ENCODE measurements around the gene PFDN4.

Gene PFDN4

GRCh38 chr20:54207743-54208547 lies at the start of gene PFDN4:
TSS of gene PFDN4 (plus strand) at chr20:54208087. CDS start at chr20:54208101, 14 bp downstream.
- peak; percentile 35 for DNase-seq

DNA sequence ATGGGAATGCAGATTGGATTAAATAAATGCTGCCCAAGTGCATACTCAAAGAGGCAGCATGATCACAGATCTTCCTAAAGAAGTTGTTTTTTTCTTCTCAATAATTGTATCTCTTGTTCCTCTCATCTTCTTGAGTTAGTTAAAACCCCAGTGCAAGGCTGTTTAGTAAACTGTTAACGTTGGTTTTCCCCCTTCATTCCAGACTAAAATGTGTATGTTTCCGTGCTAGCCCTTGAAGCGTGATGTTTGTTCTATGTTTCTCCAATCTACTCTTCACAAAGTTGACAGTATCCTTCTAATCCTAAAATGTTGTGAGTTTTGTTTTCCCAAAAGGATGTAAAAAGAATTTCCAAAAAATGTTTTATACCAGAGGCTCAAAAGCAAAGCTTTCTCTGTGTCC lies 49.7 kb upstream of the PFDN4 start:
- DNase-seq: no peak

DNA sequence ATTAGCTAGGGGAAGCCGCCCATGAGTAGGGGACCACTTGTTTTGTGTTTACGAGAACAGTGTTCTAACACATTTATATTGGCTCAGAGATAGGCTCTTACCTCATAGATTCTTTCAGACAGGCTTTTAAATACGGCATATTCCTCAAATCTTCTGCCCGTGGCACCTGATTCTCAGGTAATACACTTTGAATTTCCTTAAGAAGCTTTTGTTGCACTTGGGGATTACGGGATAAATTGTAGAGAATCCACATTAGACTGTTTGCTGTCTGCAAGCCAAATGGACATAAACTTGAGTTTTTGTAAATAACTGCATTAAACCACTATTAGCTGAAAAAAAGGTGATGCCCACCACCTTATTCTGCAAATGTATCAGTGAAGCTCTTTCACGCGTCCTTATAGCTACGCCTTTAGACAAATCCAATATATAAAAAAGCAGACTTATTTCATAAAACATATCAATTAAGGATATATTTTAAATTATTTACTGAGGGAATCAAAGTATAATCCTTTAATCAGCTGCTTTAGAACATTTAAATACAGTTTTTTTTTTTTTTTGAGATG lies 49.0 kb upstream of the PFDN4 start:
- no peak for DNase-seq

GRCh38 chr20:54160065-54161007 lies 47.6 kb upstream of the PFDN4 start:
- no peak for DNase-seq

DNA sequence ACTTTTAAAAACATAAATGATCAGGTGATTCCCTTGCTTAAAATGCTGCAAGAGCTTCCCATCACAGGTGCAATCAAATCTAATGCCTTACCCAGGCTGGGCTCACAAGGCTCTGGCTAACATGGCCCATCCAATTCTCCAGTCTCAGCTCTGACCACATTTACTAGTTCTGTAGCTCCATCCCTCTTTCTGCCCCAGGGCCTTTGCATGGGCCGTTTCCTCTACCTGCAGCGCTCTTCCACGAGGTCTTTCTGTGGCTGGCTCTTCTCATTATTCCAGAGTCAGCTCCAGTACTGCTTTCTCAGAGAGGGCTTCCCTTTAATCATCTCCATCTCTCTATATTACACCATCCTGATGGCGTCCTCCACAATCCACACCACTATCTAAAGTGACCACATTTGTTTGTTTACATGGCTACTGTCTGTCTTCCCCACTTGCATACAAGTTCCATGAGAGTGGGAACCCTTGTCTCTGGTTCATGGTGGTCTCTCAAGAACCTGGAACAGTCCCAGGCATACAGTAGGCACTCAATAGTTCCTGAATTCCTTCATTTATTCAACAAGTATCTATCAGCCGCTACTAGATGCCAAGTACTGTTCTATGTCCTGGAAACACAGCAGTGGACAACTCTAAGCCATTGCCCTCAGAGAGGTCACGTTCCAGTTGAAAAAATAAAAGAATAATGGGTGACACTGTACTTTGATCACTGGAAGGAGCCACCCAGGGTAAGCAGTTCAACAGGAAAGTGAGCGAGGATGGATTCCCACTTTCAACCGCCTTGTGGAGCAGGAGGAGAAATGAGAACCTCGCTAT lies 46.7 kb upstream of the PFDN4 start:
- no peak for DNase-seq

GRCh38 chr20:54161821-54162149 lies 46.1 kb upstream of the PFDN4 start:
- DNase-seq: no peak

DNA sequence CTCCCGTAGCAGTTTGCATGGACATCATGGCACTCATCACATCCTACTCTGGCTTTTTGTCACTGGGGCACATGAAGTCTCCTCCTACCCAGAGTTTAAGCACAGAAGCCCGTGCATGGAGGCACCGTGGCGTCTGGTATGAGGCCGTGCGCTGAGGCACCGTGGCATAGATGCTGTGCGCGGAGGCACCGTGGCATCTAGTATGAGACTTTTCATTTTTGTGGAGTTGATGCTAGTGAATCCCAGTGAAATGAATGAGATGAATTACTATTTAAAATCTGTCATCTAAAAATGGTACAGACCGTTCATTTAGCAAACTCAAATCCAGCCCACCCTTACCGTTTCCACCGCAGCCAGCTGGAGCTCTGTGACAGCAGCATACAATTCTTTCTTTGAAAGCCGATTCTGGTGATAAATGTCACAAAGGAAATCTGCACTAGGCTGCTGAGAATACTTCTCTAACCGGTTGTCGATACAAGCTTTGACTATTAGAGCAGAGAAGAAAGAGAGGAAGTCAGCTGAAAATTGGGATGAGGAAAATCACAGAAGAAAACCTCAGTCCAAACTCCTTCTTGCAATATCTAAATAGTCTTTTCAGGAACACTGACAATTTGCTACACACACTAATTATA lies 45.4 kb upstream of the PFDN4 start:
- DNase-seq: no peak

DNA sequence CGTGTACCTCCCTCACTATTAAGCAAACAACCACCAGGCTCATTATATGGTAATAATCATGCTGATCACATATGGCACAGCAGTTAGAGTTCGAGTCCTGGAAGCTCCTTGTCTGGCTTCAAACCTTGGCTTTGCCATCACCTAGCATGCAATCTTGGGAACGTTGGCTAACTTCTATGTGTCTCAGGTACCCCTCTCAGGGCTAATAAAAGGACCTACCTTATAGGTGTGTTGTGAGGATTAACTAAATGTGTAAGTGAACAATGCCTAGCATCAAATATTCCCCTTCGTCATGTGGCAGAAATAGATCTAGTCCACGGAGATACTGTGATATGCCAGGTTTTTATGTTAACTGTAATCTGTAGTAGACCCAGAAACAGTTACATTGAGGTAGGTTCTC lies 44.5 kb upstream of the PFDN4 start:
- no peak for DNase-seq

GRCh38 chr20:54165014-54165413 lies 42.9 kb upstream of the PFDN4 start:
- DNase-seq: no peak

DNA sequence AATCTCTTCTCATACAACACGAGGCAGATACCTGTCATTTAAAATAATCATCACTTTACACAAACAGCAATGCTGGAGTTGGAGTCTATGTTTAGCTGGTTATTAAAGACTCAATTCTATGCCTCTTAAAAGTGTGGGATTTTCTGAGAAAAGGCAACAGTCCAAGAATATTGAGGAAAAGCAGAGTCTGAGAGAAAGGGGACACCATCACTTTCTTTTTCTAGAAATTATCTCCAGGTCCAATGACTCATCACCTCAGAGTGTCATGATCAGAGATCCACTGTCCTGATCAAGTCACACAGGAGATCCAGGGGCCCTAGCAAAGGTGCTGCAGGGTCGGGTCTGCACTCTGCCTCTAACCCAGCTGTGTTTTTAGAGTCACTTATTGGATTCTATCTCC lies 42.1 kb upstream of the PFDN4 start:
- no peak for DNase-seq

DNA sequence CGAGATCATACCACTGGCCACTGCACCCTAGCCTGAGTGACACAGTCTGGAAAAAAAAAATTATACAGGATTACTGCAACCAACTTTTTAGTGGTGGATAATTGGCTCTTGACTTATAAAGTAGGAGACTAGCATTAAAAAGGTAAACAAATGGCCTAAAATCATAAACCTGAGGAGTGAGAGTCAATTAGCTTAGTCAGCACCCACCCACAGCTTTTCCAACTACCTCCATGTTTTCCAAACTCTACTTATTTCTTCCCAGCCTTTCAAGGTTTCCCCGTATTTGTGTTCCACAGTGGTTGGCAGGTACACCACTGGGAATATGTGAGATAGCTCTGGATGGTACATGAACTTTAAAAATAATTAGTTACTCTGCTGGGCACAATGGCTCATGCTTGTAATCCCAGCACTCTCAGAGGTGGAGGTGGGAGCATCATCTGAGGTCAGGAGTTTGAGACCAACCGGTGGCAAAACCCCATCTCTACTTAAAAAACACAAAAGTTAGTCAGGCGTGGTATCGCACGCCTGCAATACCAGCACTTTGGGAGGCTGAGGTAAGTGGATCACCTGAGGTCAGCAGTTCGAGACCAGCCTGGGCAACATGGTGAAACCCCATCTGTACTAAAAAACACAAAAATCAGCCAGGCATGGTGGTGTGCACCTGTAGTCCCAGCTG lies 40.8 kb upstream of the PFDN4 start:
- no peak for DNase-seq

DNA sequence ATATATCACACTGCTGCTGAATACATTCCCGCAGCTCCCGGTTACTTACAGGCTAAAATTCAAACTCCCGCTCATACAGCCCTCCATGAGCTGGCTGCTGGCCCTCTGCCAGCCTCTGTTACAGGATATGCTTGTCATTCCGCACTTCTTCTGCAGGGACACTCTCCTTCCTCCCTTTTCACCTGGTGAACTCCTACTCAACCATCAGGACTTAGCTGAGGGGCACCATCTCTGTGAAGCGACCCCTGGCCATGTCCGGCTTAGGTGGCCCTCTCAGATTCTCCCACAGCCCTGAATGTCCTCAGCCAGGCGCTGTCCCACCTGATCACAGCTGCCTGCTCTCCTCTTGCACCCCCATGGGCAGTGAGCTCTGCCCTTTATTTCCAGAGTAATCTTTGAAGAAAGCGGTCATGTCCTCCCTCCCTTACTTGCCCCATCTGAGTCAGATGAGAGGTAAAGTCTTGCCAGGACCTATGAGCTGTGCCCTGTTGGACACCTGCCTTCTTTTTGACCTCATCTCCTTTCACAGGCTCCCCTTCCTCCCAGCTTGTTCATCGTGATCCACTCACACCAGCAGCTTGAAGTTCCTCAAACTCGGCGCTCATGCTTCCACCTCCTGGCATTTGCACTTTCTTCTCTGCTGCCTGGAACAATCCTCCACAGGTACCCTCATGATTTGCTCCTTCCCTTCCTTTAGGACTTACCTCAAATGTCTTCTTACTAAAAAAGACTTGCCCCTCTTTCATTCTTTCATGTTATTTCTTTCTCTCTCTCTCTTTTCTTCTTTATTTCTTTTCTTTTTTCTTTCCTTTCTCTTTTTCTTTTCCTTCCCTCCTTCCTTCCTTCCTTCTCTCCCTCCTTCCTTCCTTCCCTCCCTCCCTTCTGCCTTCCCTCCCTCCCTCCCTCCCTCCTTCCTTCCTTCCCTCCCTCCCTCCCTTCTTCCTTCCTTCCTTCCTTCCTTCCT lies 39.7 kb upstream of the PFDN4 start:
- DNase-seq: no peak

- no peak for DNase-seq
These were observed 38.7 kb upstream of the PFDN4 start for GRCh38 chr20:54168961-54169862.

- DNase-seq: no peak
These were observed 37.8 kb upstream of the PFDN4 start for GRCh38 chr20:54170026-54170471.

DNA sequence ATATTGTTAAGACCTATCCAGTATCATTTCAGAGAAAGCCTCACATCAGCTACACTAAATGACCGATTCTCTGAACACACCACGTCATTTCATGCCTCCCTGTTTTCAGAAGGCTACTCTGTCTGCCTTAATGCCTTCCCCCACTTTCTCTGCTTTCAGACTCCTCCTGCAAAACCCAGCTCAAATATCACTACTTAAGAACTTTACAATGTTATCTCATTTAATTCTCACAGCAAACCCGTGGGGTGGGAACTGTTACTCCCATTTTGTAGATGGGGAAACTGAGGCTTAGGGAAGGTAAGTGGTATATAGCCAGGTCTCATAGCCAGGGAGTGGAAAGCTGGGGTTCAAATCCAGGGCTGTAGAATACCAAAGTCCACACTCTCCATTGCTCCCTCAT lies 36.9 kb upstream of the PFDN4 start:
- DNase-seq: no peak

- DNase-seq: no peak
These were observed 35.4 kb upstream of the PFDN4 start for GRCh38 chr20:54172532-54172855.

DNA sequence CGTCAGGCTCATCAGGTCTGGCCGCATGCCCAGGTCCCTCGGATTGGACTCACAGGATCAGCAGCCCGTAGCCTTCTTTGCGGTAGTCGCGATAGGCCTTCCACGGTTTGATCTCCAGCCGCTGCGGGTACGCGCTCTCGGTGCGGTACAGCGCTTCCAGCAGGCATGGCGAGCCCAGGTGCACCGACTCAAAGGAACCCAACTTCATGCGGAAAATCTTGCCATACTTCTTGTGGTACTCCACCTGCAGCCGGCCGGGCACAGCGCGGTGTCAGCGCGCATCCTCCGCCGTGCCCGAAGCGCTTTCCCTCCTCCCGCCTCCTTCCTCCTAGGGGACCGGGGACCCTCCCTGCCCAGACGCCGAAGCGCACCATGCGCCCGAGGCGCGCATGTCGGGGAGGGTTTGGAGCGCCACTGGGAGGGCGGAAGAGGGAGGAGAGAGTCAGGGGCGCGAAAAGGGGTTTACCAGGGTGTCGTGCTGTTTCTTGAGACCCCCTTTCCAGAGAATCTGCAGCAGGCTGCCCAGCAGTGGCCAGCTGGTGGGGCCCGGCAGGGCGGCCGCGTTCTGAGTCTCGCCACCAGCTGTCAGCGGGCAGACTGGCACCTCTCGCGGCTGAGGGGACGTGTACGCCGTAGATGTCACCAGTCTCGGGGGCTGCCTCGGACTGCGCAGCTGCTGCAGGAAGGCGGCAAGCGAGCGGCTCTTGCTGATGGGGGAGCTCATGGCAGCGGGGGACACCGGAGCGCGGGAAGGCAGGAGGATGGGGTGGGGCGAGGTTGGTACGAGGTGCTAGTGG lies 34.8 kb upstream of the PFDN4 start:
- DNase-seq: no peak

- DNase-seq: no peak
These were observed 34.0 kb upstream of the PFDN4 start, which contains the start of gene CYP24A1 for GRCh38 chr20:54173653-54174456. TSS of gene CYP24A1 (minus strand) at chr20:54173986. CDS start at chr20:54173579, 407 bp downstream.
